ENCODE results near the gene UBE2O. TPM values are rescaled to one million over a fixed set of nuclear protein-coding genes. Genes with fewer than 3 reads are reported as not detected.

UBE2O gene
- total RNA-seq, 1 donor from 2014 or later: 20.9 TPM

- no peaks in the 10 kb centered on the region for H3K36me3 ChIP-seq (ENCODE audit: control insufficient read depth in 3 of 3, insufficient read depth in 3 of 3, low read length in 3 of 3)
- H3K4me1 ChIP-seq (ENCODE audit: control insufficient read depth in 3 of 3, insufficient read depth in 3 of 3, low read length in 3 of 3): peaks cover 49 to 78% (median 76%) of the 10 kb centered on the region in 3 donors
- no peaks in the 10 kb centered on the region for H3K9me3 ChIP-seq (ENCODE audit: control insufficient read depth in 3 of 3, low read length in 3 of 3)
- H3K27ac ChIP-seq (ENCODE audit: low read depth, low read length): no peak overlapping the region
- no peaks in the 10 kb centered on the region for H3K27me3 ChIP-seq (ENCODE audit: control insufficient read depth in 3 of 3, insufficient read depth in 3 of 3, low read length in 3 of 3)
- H3K4me3 ChIP-seq (ENCODE audit: low read length in 3 of 3): no peak overlapping the region
- peak overlapping the region in 1 of 3 donors; percentile 40 for H3K9ac ChIP-seq (ENCODE audit: low read depth in 1 of 3, low read length in 3 of 3)
These were observed 43.5 kb upstream of the UBE2O start for GRCh38 chr17:76496464-76496863.

- Histone ChIP-seq H3K27ac (ENCODE audit: low read depth, low read length) (no peak overlapping the region), H3K4me3 (ENCODE audit: low read length in 3 of 3) (no peak overlapping the region), H3K4me1 (ENCODE audit: control insufficient read depth in 3 of 3, insufficient read depth in 3 of 3, low read length in 3 of 3) (peaks cover 48 to 81% (median 80%) of the 10 kb centered on the region in 3 donors), H3K36me3 (ENCODE audit: control insufficient read depth in 3 of 3, insufficient read depth in 3 of 3, low read length in 3 of 3) (no peaks in the 10 kb centered on the region), H3K27me3 (ENCODE audit: control insufficient read depth in 3 of 3, insufficient read depth in 3 of 3, low read length in 3 of 3) (no peaks in the 10 kb centered on the region), H3K9ac (ENCODE audit: low read depth in 1 of 3, low read length in 3 of 3) (peak overlapping the region in 1 of 3 donors; percentile 40), H3K9me3 (ENCODE audit: control insufficient read depth in 3 of 3, low read length in 3 of 3) (no peaks in the 10 kb centered on the region)
These were observed 42.9 kb upstream of the UBE2O start for GRCh38 chr17:76495663-76496400.

DNA sequence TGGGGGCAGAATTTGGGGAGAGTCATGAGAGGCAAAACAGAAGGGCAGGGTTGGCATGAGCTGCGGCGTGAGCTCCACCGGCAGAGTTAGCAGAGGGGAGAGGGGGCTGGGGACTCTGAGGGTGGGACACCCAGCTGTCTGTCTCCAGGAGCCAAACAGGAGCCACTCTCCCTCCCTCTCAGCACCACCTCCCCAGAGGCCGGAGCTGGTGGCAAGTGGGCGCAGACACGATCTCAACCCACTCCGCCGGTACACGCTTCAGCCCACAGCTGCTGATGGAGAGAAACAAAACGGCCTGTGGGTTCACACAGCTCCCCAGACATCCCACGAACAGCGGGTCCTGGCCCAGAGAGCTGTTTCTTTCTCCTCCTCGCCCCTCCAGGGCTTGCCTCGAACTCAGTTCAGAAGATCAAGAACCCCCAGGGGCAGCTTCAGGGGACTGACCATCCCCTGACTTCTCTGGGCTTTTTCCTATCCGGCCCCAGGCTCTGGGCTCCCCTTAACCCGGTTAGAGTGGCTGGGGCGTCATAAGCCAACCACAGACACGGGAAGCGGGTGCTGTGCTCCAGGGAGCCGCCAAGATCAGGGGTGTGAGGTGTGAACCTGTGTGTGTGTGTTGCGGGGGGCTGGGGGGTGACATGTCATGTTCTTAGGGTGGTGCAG is 40.7 kb upstream of the UBE2O start:
- Histone ChIP-seq H3K9ac (ENCODE audit: low read depth in 1 of 3, low read length in 3 of 3) (peak overlapping the region; percentile 53 to 62 (median 59)), H3K27ac (ENCODE audit: low read depth, low read length) (peak overlapping the region; percentile 74), H3K4me1 (ENCODE audit: control insufficient read depth in 3 of 3, insufficient read depth in 3 of 3, low read length in 3 of 3) (peaks cover 32 to 66% (median 60%) of the 10 kb centered on the region in 3 donors), H3K36me3 (ENCODE audit: control insufficient read depth in 3 of 3, insufficient read depth in 3 of 3, low read length in 3 of 3) (no peaks in the 10 kb centered on the region), H3K4me3 (ENCODE audit: low read length in 3 of 3) (peak overlapping the region in 2 of 3 donors; percentile 27 to 49), H3K9me3 (ENCODE audit: control insufficient read depth in 3 of 3, low read length in 3 of 3) (no peaks in the 10 kb centered on the region), H3K27me3 (ENCODE audit: control insufficient read depth in 3 of 3, insufficient read depth in 3 of 3, low read length in 3 of 3) (no peaks in the 10 kb centered on the region)

GRCh38 chr17:76492989-76493501 is 40.1 kb upstream of the UBE2O start:
- no peaks in the 10 kb centered on the region for H3K9me3 ChIP-seq (ENCODE audit: control insufficient read depth in 3 of 3, low read length in 3 of 3)
- H3K27ac ChIP-seq (ENCODE audit: low read depth, low read length): peak overlapping the region; percentile 74
- peak overlapping the region in 2 of 3 donors; percentile 32 to 49 for H3K4me3 ChIP-seq (ENCODE audit: low read length in 3 of 3)
- no peaks in the 10 kb centered on the region for H3K36me3 ChIP-seq (ENCODE audit: control insufficient read depth in 3 of 3, insufficient read depth in 3 of 3, low read length in 3 of 3)
- H3K4me1 ChIP-seq (ENCODE audit: control insufficient read depth in 3 of 3, insufficient read depth in 3 of 3, low read length in 3 of 3): peaks cover 26 to 60% (median 54%) of the 10 kb centered on the region in 3 donors
- H3K27me3 ChIP-seq (ENCODE audit: control insufficient read depth in 3 of 3, insufficient read depth in 3 of 3, low read length in 3 of 3): no peaks in the 10 kb centered on the region
- H3K9ac ChIP-seq (ENCODE audit: low read depth in 1 of 3, low read length in 3 of 3): peak overlapping the region; percentile 53 to 62 (median 59)

DNA sequence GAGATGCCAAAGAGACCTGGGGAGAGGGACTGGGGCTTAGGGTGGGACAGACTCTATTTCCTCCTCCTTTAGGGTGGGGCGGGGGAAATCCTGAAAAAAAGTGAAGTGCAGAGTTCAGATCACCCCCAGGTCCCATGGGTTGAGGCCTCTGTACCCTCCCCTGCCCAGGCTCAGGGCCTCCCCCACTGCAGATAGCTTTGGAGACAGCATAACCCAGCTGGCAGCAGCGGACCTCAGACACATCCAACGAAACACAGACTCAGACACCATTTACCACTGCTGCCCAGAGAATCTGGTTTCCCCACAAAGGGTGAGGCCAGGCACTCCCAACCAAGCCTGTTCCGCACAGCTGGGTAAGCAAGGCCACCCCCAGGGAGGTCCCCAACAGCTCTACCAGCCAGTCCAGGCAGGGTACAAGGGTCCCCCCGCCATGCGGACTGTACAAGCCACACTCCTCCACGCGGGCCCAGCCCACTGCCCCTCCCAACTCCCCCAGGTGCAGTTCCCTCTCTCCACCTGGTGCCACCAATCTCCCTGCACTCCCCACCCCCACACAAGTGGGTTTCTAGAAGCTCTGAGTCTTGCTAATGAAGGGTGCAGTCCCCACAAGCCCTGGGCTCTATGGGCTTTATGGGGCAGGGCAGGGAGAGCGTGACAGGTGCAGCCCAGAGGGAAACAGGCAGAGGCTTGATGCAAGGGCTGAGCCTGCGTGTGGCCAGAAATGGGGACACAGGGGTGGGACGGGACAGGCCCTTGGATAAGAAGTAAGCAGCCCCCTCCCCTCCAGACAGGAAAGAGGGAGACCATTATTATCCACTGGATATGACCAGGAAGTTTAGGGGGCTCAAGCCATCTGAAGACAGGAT is 39.4 kb upstream of the UBE2O start:
- Histone ChIP-seq H3K9me3 (ENCODE audit: control insufficient read depth in 3 of 3, low read length in 3 of 3) (no peaks in the 10 kb centered on the region), H3K9ac (ENCODE audit: low read depth in 1 of 3, low read length in 3 of 3) (peak overlapping the region; percentile 53 to 62 (median 59)), H3K27ac (ENCODE audit: low read depth, low read length) (peak overlapping the region; percentile 74), H3K4me3 (ENCODE audit: low read length in 3 of 3) (peak overlapping the region in 2 of 3 donors; percentile 32 to 49), H3K4me1 (ENCODE audit: control insufficient read depth in 3 of 3, insufficient read depth in 3 of 3, low read length in 3 of 3) (peaks cover 20 to 53% (median 47%) of the 10 kb centered on the region in 3 donors), H3K27me3 (ENCODE audit: control insufficient read depth in 3 of 3, insufficient read depth in 3 of 3, low read length in 3 of 3) (no peaks in the 10 kb centered on the region), H3K36me3 (ENCODE audit: control insufficient read depth in 3 of 3, insufficient read depth in 3 of 3, low read length in 3 of 3) (no peaks in the 10 kb centered on the region)

- no peaks in the 10 kb centered on the region for H3K27me3 ChIP-seq (ENCODE audit: control insufficient read depth in 3 of 3, insufficient read depth in 3 of 3, low read length in 3 of 3)
- no peak overlapping the region for H3K4me3 ChIP-seq (ENCODE audit: low read length in 3 of 3)
- no peaks in the 10 kb centered on the region for H3K9me3 ChIP-seq (ENCODE audit: control insufficient read depth in 3 of 3, low read length in 3 of 3)
- H3K27ac ChIP-seq (ENCODE audit: low read depth, low read length): peak overlapping the region; percentile 74
- H3K4me1 ChIP-seq (ENCODE audit: control insufficient read depth in 3 of 3, insufficient read depth in 3 of 3, low read length in 3 of 3): peaks cover 20 to 46% (median 39%) of the 10 kb centered on the region in 3 donors
- H3K9ac ChIP-seq (ENCODE audit: low read depth in 1 of 3, low read length in 3 of 3): no peak overlapping the region
- no peaks in the 10 kb centered on the region for H3K36me3 ChIP-seq (ENCODE audit: control insufficient read depth in 3 of 3, insufficient read depth in 3 of 3, low read length in 3 of 3)
These were observed 38.5 kb upstream of the UBE2O start for GRCh38 chr17:76491271-76492122.

GRCh38 chr17:76490112-76490710 is 37.3 kb upstream of the UBE2O start:
- Histone ChIP-seq H3K9ac (ENCODE audit: low read depth in 1 of 3, low read length in 3 of 3) (no peak overlapping the region), H3K4me1 (ENCODE audit: control insufficient read depth in 3 of 3, insufficient read depth in 3 of 3, low read length in 3 of 3) (peaks cover 20 to 44% (median 37%) of the 10 kb centered on the region in 3 donors), H3K9me3 (ENCODE audit: control insufficient read depth in 3 of 3, low read length in 3 of 3) (no peaks in the 10 kb centered on the region), H3K27me3 (ENCODE audit: control insufficient read depth in 3 of 3, insufficient read depth in 3 of 3, low read length in 3 of 3) (no peaks in the 10 kb centered on the region), H3K27ac (ENCODE audit: low read depth, low read length) (no peak overlapping the region), H3K36me3 (ENCODE audit: control insufficient read depth in 3 of 3, insufficient read depth in 3 of 3, low read length in 3 of 3) (no peaks in the 10 kb centered on the region), H3K4me3 (ENCODE audit: low read length in 3 of 3) (no peak overlapping the region)

GRCh38 chr17:76487451-76488192 is 34.7 kb upstream of the UBE2O start:
- Histone ChIP-seq H3K27me3 (ENCODE audit: control insufficient read depth in 3 of 3, insufficient read depth in 3 of 3, low read length in 3 of 3) (no peaks in the 10 kb centered on the region), H3K27ac (ENCODE audit: low read depth, low read length) (no peak overlapping the region), H3K9ac (ENCODE audit: low read depth in 1 of 3, low read length in 3 of 3) (no peak overlapping the region), H3K4me3 (ENCODE audit: low read length in 3 of 3) (no peak overlapping the region), H3K4me1 (ENCODE audit: control insufficient read depth in 3 of 3, insufficient read depth in 3 of 3, low read length in 3 of 3) (peaks cover 8 to 31% (median 21%) of the 10 kb centered on the region in 3 donors), H3K36me3 (ENCODE audit: control insufficient read depth in 3 of 3, insufficient read depth in 3 of 3, low read length in 3 of 3) (no peaks in the 10 kb centered on the region), H3K9me3 (ENCODE audit: control insufficient read depth in 3 of 3, low read length in 3 of 3) (no peaks in the 10 kb centered on the region)

All from skeletal muscle tissue (tissue), 4 donors.